Lower leg skin (tissue), 4 donors: ENCODE measurements around the gene LTA. TPM values are rescaled to one million over a fixed set of nuclear protein-coding genes. Genes with fewer than 3 reads are reported as not detected.

Experiments
- DNase-seq, 2 donors: peaks; one replicate each; pipeline ENCODE4 v3.0.0-alpha.2; 2019; ENCODE audit warnings: low spot score in 2 of 2
- H3K4me3 ChIP-seq: fragments of 200-600 bp; sonication (generic); 2 replicates; pipeline ENCODE4 v1.5.1; 2017; ENCODE audit warnings: mild to moderate bottlenecking, low read depth; ENCODE audit not compliant: poor library complexity, severe bottlenecking
- CTCF ChIP-seq, 3 donors: fragments of 450-650 bp; IDR thresholded peaks; one replicate each; pipeline ENCODE4 v1.5.1; 2016; ENCODE audit warnings: antibody characterized with exemption in 3 of 3, mild to moderate bottlenecking in 3 of 3, moderate library complexity in 2 of 3
- POLR2A ChIP-seq, 2 donors: fragments of 450-650 bp; IDR thresholded peaks; one replicate each; pipeline ENCODE4 v1.6.1; 2016 to 2017; ENCODE audit warnings: antibody characterized with exemption in 2 of 2, mild to moderate bottlenecking in 1 of 2, moderate library complexity in 1 of 2
- WGBS, 2 donors: methylation state at CpG; one replicate each; pipeline ENCODE4 v1.1.5; 2018; 5-methylcytosine and 5-hydroxymethylcytosine counted together
- intact Hi-C: fragments of 100-400 bp; cut with DNase I; formaldehyde crosslinking; loops from one replicate; pipeline ENCODE4 v1.15.0; 2023; ENCODE audit warnings: low total_unique reads
- total RNA-seq, 4 donors: library from RNA; depleted of rRNA; stranded (reverse); fragments of >200 nt; gene quantifications; one replicate each; pipeline ENCODE4 v1.1.0, GENCODE V29; 2016

LTA gene
- total RNA-seq, 4 donors from 2014 or later, result not detected

GRCh38 chr6:31622684-31623091 lies 50.6 kb downstream of the LTA start:
- 35 to 47% methylated on average over 10 of the region's 10 CpGs for WGBS, 2 donors
- intact Hi-C loops, result no loop called here
- no peak overlapping the region for H3K4me3 ChIP-seq
- DNase-seq, result peak; percentile 49 to 91
- no peak for TF ChIP-seq CTCF (IDR thresholded peaks at IDR 0.05)
- TF ChIP-seq POLR2A (IDR thresholded peaks at IDR 0.05), result no peak

Other genes with a start within 250 kb of the LTA start
- gene HLA-B, start 215.1 kb upstream of the LTA start, total RNA-seq, result 1,000 to 10,000 TPM; 1,061 to 2,090 (median 1,325) TPM
- gene MICA, start 168.7 kb upstream of the LTA start, total RNA-seq, result 10 to 100 TPM in 3 of 4 donors, 1 to 10 TPM in 1; 7.7 to 21.7 (median 13.9) TPM
- 1 to 10 TPM in 2 of 4 donors, under 1 TPM in 2; 0.61 to 2.6 (median 1.2) TPM for gene MICB, start 74.1 kb upstream of the LTA start, total RNA-seq
- gene MCCD1, start 43.3 kb upstream of the LTA start, total RNA-seq, result not detected
- gene DDX39B, start 30.3 kb upstream of the LTA start, total RNA-seq, result 100 to 1,000 TPM; 176 to 355 (median 238) TPM
- gene ATP6V1G2, start 25.7 kb upstream of the LTA start, total RNA-seq, result 1 to 10 TPM in 1 of 4 donors, under 1 TPM in 1, not detected in 2; 0.46 to 1.3 TPM
- gene NFKBIL1, start 24.7 kb upstream of the LTA start, total RNA-seq, result 10 to 100 TPM; 25.2 to 44.4 (median 28.5) TPM
- gene TNF, start 3.3 kb downstream of the LTA start, total RNA-seq, result 1 to 10 TPM in 1 of 4 donors, under 1 TPM in 3; 0.38 to 1.4 (median 0.59) TPM
- gene LTB, start 10.1 kb downstream of the LTA start, total RNA-seq, result 1 to 10 TPM in 1 of 4 donors, not detected in 3; 1.1 TPM
- gene LST1, start 14.0 kb downstream of the LTA start, total RNA-seq, result 1 to 10 TPM; 1.6 to 7.0 (median 4.4) TPM
- gene NCR3, start 20.7 kb downstream of the LTA start, total RNA-seq, result not detected
- gene AIF1, start 42.9 kb downstream of the LTA start, total RNA-seq, result 10 to 100 TPM in 1 of 4 donors, 1 to 10 TPM in 3; 4.8 to 13.7 (median 7.2) TPM
- 100 to 1,000 TPM in 1 of 4 donors, 10 to 100 TPM in 3; 57.4 to 131 (median 73.7) TPM for gene PRRC2A, start 48.4 kb downstream of the LTA start, total RNA-seq
- 100 to 1,000 TPM; 255 to 338 (median 287) TPM for gene BAG6, start 80.4 kb downstream of the LTA start, total RNA-seq
- gene APOM, start 83.6 kb downstream of the LTA start, total RNA-seq, result 1 to 10 TPM; 1.7 to 7.2 (median 2.5) TPM
- gene C6orf47, start 88.5 kb downstream of the LTA start, total RNA-seq, result 10 to 100 TPM; 35.8 to 39.9 (median 37.2) TPM
- gene GPANK1, start 92.7 kb downstream of the LTA start, total RNA-seq, result 10 to 100 TPM; 22.3 to 32.5 (median 24.3) TPM
- gene CSNK2B, start 93.8 kb downstream of the LTA start, total RNA-seq, result 100 to 1,000 TPM; 328 to 447 (median 416) TPM
- 10 to 100 TPM in 1 of 4 donors, 1 to 10 TPM in 3; 4.2 to 21.3 (median 7.1) TPM for gene LY6G5B, start 97.7 kb downstream of the LTA start, total RNA-seq
- 1 to 10 TPM in 1 of 4 donors, not detected in 3; 1.6 TPM for gene LY6G5C, start 108.8 kb downstream of the LTA start, total RNA-seq
- 10 to 100 TPM; 49.9 to 61.8 (median 52.0) TPM for gene ABHD16A, start 131.0 kb downstream of the LTA start, total RNA-seq
- gene LY6G6F, start 134.6 kb downstream of the LTA start, total RNA-seq, result not detected
- gene LY6G6D, start 143.1 kb downstream of the LTA start, total RNA-seq, result 1 to 10 TPM in 1 of 4 donors, not detected in 3; 9.5 TPM
- 100 to 1,000 TPM; 189 to 513 (median 237) TPM for gene LY6G6C, start 149.5 kb downstream of the LTA start, total RNA-seq
- gene MPIG6B, start 151.1 kb downstream of the LTA start, total RNA-seq, result 10 to 100 TPM in 1 of 4 donors, 1 to 10 TPM in 3; 6.0 to 10.5 (median 7.9) TPM
- gene DDAH2, start 157.0 kb downstream of the LTA start, total RNA-seq, result 100 to 1,000 TPM in 3 of 4 donors, 10 to 100 TPM in 1; 65.7 to 124 (median 106) TPM
- gene CLIC1, start 164.2 kb downstream of the LTA start, total RNA-seq, result 100 to 1,000 TPM; 293 to 430 (median 393) TPM
- gene MSH5, start 167.7 kb downstream of the LTA start, total RNA-seq, result 10 to 100 TPM in 3 of 4 donors, 1 to 10 TPM in 1; 7.8 to 13.8 (median 11.4) TPM
- 10 to 100 TPM; 25.3 to 80.6 (median 55.3) TPM for gene SAPCD1, start 190.4 kb downstream of the LTA start, total RNA-seq
- gene VWA7, start 205.0 kb downstream of the LTA start, total RNA-seq, result 1 to 10 TPM in 3 of 4 donors, under 1 TPM in 1; 0.49 to 4.8 (median 1.4) TPM
- 10 to 100 TPM; 39.2 to 53.9 (median 46.9) TPM for gene VARS1, start 223.5 kb downstream of the LTA start, total RNA-seq
- gene LSM2, start 234.7 kb downstream of the LTA start, total RNA-seq, result 10 to 100 TPM; 24.7 to 34.5 (median 28.7) TPM
- gene HSPA1L, start 243.0 kb downstream of the LTA start, total RNA-seq, result 1 to 10 TPM; 1.3 to 2.3 (median 1.8) TPM
- 100 to 1,000 TPM; 237 to 342 (median 321) TPM for gene HSPA1A, start 243.3 kb downstream of the LTA start, total RNA-seq